Upper lobe of right lung (tissue), 1 donor: Measurements from ENCODE around the gene GRPEL1. TPM values are rescaled to one million over a fixed set of nuclear protein-coding genes. Genes with fewer than 3 reads are reported as not detected.
A peak's percentile ranks its signal among the peaks of the same experiment; 100 is the strongest.

Source experiments
- ATAC-seq: fragments of 200-7000 bp; cut with Tn5 transposase; one replicate; pipeline ENCODE4 v1.9.1; 2020; ENCODE audit warnings: mild to moderate bottlenecking, moderate library complexity
- DNase-seq: peaks from one replicate; pipeline ENCODE4 v3.0.0-alpha.2; 2020
- H3K27ac ChIP-seq: fragments of 200-600 bp; one replicate; pipeline ENCODE4 v1.8.0; 2022
- H3K27me3 ChIP-seq: fragments of 200-600 bp; one replicate; pipeline ENCODE4 v1.8.0; 2022; ENCODE audit warnings: mild to moderate bottlenecking
- H3K36me3 ChIP-seq: fragments of 200-600 bp; one replicate; pipeline ENCODE4 v1.8.0; 2022
- H3K4me1 ChIP-seq: fragments of 200-600 bp; one replicate; pipeline ENCODE4 v1.8.0; 2022
- H3K4me3 ChIP-seq: fragments of 200-600 bp; one replicate; pipeline ENCODE4 v1.8.0; 2022; ENCODE audit warnings: mild to moderate bottlenecking
- H3K9me3 ChIP-seq: fragments of 200-600 bp; one replicate; pipeline ENCODE4 v1.8.0; 2022
- intact Hi-C: fragments of 100-400 bp; cut with DNase I; formaldehyde crosslinking; loops from one replicate; pipeline ENCODE4 v1.11.0; 2022
- total RNA-seq: library from RNA; stranded (reverse); fragmentation: NEBNext Ultra II Directional; extraction: Animal tissue kit (Norgen Biotek cat#: 25700); gene quantifications from one replicate; pipeline ENCODE4 v1.2.1, GENCODE V29; 2021
- TF ChIP-seq, protein P1 (sequence below): fragments of 200-600 bp; IDR thresholded peaks from one replicate; pipeline ENCODE4 v1.8.0; 2022; ENCODE audit warnings: antibody characterized with exemption
- donor health status: DM: no; HTN: yes; CAD: no; lungs with severe emphysema.

GRPEL1 gene
- total RNA-seq, 1 donor from 2014 or later: 27.8 TPM

GRCh38 chr4:7042503-7043283, 25.2 kb downstream of the GRPEL1 start:
- intact Hi-C loops: no loop called here
- no peaks in the 10 kb centered on the region for H3K9me3 ChIP-seq
- DNase-seq (peak; percentile 99), ATAC-seq (peak; percentile 95)
- TF ChIP-seq, protein P1, sequence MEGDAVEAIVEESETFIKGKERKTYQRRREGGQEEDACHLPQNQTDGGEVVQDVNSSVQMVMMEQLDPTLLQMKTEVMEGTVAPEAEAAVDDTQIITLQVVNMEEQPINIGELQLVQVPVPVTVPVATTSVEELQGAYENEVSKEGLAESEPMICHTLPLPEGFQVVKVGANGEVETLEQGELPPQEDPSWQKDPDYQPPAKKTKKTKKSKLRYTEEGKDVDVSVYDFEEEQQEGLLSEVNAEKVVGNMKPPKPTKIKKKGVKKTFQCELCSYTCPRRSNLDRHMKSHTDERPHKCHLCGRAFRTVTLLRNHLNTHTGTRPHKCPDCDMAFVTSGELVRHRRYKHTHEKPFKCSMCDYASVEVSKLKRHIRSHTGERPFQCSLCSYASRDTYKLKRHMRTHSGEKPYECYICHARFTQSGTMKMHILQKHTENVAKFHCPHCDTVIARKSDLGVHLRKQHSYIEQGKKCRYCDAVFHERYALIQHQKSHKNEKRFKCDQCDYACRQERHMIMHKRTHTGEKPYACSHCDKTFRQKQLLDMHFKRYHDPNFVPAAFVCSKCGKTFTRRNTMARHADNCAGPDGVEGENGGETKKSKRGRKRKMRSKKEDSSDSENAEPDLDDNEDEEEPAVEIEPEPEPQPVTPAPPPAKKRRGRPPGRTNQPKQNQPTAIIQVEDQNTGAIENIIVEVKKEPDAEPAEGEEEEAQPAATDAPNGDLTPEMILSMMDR: no peak
- peaks cover 32% of the 10 kb centered on the region for H3K4me1 ChIP-seq
- no peaks in the 10 kb centered on the region for H3K27me3 ChIP-seq
- H3K27ac ChIP-seq: peak overlapping the region; percentile 80
- H3K36me3 ChIP-seq: no peaks in the 10 kb centered on the region
- H3K4me3 ChIP-seq: peak overlapping the region; percentile 82

- TF ChIP-seq, protein P1: no peak
- no peak for DNase-seq
- ATAC-seq: no peak
- Histone ChIP-seq H3K27ac (peak overlapping the region; percentile 80), H3K36me3 (no peaks in the 10 kb centered on the region), H3K4me3 (peak overlapping the region; percentile 82), H3K27me3 (no peaks in the 10 kb centered on the region), H3K9me3 (no peaks in the 10 kb centered on the region), H3K4me1 (peaks cover 32% of the 10 kb centered on the region)
- intact Hi-C loops: no loop called here
These were observed 25.9 kb downstream of the GRPEL1 start for GRCh38 chr4:7041801-7042502.

DNA sequence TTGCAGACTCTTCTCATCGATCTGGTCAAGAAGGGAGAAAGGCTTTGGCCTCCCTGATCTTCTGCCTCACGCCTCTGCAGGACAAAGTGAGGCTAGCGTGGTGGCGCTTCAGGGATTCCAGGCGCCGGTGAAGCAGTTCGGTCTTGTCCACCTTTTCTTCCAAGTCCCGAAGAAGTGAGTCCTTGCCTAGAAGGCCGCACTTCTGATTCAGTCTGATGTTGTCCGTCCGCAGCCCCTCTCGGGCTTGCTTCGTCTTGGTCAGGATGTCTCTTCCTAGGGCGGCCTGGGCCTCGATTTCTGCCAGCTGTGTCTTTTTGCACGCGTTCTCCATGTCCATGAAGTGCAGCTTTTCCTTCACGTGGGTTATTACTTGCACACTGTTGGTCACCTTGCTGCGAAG, 26.6 kb downstream of the GRPEL1 start:
- intact Hi-C loops: no loop called here
- TF ChIP-seq, protein P1: no peak
- H3K4me3 ChIP-seq: peak overlapping the region; percentile 82

GRCh38 chr4:7040765-7041164, 27.1 kb downstream of the GRPEL1 start:
- Histone ChIP-seq H3K27me3 (no peaks in the 10 kb centered on the region), H3K36me3 (no peaks in the 10 kb centered on the region), H3K27ac (no peak overlapping the region), H3K4me3 (no peak overlapping the region), H3K9me3 (no peaks in the 10 kb centered on the region), H3K4me1 (peaks cover 20% of the 10 kb centered on the region)
- intact Hi-C loops: no loop called here
- DNase-seq (no peak), ATAC-seq (no peak)
- TF ChIP-seq, protein P1: no peak

More for the DNA sequence above, 26.6 kb downstream of the GRPEL1 start:
- no peak for ATAC-seq
- no peaks in the 10 kb centered on the region for H3K36me3 ChIP-seq
- DNase-seq: no peak
- no peaks in the 10 kb centered on the region for H3K9me3 ChIP-seq
- H3K4me1 ChIP-seq: peaks cover 25% of the 10 kb centered on the region
- H3K27me3 ChIP-seq: no peaks in the 10 kb centered on the region
- H3K27ac ChIP-seq: no peak overlapping the region

GRCh38 chr4:7037425-7037824, 30.4 kb downstream of the GRPEL1 start:
- H3K4me1 ChIP-seq: peaks cover 8% of the 10 kb centered on the region
- ATAC-seq: no peak
- TF ChIP-seq, protein P1: no peak

More at GRCh38 chr4:7037425-7037824, 30.4 kb downstream of the GRPEL1 start:
- Histone ChIP-seq H3K4me3 (no peak overlapping the region), H3K9me3 (no peaks in the 10 kb centered on the region), H3K27me3 (no peaks in the 10 kb centered on the region), H3K27ac (no peak overlapping the region), H3K36me3 (peaks cover 4% of the 10 kb centered on the region)
- no peak for DNase-seq
- intact Hi-C loops: loop anchor here (5.0 kb wide), 1 partner anchor 35 kb away; no protein-coding TSS in a partner anchor
